Hepatocyte (in vitro differentiated cells): ENCODE data around the gene THRAP3.

Experiments
- CTCF ChIP-seq: fragments of 200-600 bp; sonication (generic); IDR thresholded peaks from 2 replicates; pipeline ENCODE4 v1.5.1; 2016; ENCODE audit warnings: antibody characterized with exemption, mild to moderate bottlenecking; ENCODE audit not compliant: poor library complexity
- EZH2 ChIP-seq: fragments of 200-600 bp; sonication (generic); IDR thresholded peaks from 2 replicates; pipeline ENCODE4 v1.6.1; 2016; ENCODE audit warnings: antibody characterized with exemption, mild to moderate bottlenecking, borderline replicate concordance
- EZH2phosphoT487 ChIP-seq: fragments of 200-600 bp; sonication (generic); IDR thresholded peaks from one replicate; pipeline ENCODE4 v1.6.1; 2018; ENCODE audit warnings: antibody characterized with exemption, mild to moderate bottlenecking, low read depth, moderate library complexity; ENCODE audit not compliant: unreplicated experiment, severe bottlenecking

- TF ChIP-seq CTCF (no peak), EZH2 (no peak), EZH2phosphoT487 (no peak)
These were observed 96.5 kb downstream of the THRAP3 start for GRCh38 chr1:36320767-36321118.
